ENCODE results near the gene VPS33A. TPM values are rescaled to one million over a fixed set of nuclear protein-coding genes. Genes with fewer than 3 reads are reported as not detected.

The VPS33A gene
- total RNA-seq, 2 experiments from 2014 or later: 21.1 to 29.0 TPM

DNA sequence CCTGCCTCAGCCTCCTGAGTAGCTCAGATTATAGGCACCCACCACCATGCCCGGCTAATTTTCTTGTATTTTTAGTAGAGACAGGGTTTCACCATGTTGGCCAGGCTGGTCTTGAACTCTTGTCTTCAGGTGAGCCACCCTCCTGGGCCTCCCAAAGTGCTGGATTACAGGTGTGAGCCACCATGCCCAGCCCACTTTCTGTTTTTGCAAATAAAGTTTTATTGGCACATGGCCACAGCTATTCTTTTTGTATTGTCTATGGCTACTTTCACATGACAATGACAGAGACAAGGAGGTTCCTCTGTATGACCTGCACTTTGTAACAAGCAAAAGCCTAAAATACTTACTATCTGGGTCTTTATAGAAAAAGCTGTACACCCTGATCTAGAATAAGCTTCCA, 20.7 kb downstream of the VPS33A start:
- Histone ChIP-seq H2AFZ (ENCODE audit: low read length) (no peak overlapping the region), H4K20me1 (ENCODE audit: insufficient read depth, low read length) (no peaks in the 10 kb centered on the region), H3K79me2 (ENCODE audit: insufficient read depth, low read depth, low read length) (no peaks in the 10 kb centered on the region), H3K36me3 (ENCODE audit: insufficient read depth, low read length) (peaks cover 32% of the 10 kb centered on the region; the same call in 1 of the 2 replicates), H3K4me1 (ENCODE audit: insufficient read depth, low read length, poor library complexity, severe bottlenecking) (no peaks in the 10 kb centered on the region), H3K27ac (ENCODE audit: low read depth, low read length, poor library complexity, severe bottlenecking) (no peak overlapping the region), H3K9me2 (ENCODE audit: insufficient read depth, low read length) (no peaks in the 10 kb centered on the region), H3K4me2 (ENCODE audit: low read length) (no peak overlapping the region), H3K4me3 (ENCODE audit: low read depth, low read length, poor library complexity, severe bottlenecking) (no peak overlapping the region), H3K9me3 (ENCODE audit: low read length) (no peaks in the 10 kb centered on the region)
- DNase-seq (ENCODE audit: low spot score): no peak
- ChIA-PET CTCF (ENCODE audit: unreplicated experiment) (no interaction called here), POLR2A (interaction anchor here (0.6 kb wide), 1 partner anchor 193 kb away, joined by 5 read pairs; no protein-coding TSS in a partner anchor)
- TF ChIP-seq, protein P1, sequence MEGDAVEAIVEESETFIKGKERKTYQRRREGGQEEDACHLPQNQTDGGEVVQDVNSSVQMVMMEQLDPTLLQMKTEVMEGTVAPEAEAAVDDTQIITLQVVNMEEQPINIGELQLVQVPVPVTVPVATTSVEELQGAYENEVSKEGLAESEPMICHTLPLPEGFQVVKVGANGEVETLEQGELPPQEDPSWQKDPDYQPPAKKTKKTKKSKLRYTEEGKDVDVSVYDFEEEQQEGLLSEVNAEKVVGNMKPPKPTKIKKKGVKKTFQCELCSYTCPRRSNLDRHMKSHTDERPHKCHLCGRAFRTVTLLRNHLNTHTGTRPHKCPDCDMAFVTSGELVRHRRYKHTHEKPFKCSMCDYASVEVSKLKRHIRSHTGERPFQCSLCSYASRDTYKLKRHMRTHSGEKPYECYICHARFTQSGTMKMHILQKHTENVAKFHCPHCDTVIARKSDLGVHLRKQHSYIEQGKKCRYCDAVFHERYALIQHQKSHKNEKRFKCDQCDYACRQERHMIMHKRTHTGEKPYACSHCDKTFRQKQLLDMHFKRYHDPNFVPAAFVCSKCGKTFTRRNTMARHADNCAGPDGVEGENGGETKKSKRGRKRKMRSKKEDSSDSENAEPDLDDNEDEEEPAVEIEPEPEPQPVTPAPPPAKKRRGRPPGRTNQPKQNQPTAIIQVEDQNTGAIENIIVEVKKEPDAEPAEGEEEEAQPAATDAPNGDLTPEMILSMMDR (conservative IDR thresholded peaks at IDR 0.05; ENCODE audit: low read length): no peak
- no TSS peak for BruUV-seq (replicated peaks)
- intact Hi-C loops (cut with micrococcal nuclease; ENCODE audit: unreplicated experiment): no loop called here

DNA sequence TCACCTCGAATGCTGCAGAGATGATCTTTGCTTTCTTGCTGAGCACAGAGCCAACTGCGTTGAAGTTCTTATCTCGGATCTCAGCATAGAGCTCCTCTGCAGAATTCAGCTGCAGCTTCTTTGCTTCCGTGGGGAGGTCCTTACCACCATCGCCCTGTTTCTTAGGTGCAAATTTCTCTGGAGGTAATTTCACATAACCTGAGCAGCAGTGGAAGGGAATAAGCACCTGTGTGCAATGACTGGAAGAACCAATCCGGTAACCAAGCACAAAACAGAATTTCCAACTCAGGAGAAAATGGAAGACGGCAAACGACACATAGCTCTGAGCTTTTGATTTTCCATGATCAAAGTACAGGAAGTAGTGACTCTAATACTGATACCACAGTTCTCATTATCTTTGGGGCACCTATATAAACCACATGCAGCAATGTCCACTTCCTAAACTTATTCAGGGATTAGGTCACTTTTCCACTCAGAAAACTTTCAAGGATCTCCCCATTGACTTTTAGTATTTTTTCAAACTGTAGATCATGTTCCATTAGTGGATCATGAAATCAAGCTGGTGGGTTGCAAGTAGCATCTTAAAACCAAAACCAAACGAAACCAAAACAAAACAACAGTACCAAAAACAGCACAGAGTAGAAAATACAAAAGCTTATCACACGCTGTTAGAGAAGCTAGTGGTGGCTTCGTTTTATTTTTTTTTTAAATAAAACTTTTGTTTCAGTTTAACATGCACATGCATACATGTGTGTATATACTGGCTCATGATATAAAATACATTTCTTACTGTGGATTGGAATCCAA, 21.5 kb downstream of the VPS33A start:
- Histone ChIP-seq H3K27ac (ENCODE audit: low read depth, low read length, poor library complexity, severe bottlenecking) (no peak overlapping the region), H3K4me3 (ENCODE audit: low read depth, low read length, poor library complexity, severe bottlenecking) (no peak overlapping the region), H3K9me2 (ENCODE audit: insufficient read depth, low read length) (no peaks in the 10 kb centered on the region), H3K9me3 (ENCODE audit: low read length) (no peaks in the 10 kb centered on the region), H3K4me1 (ENCODE audit: insufficient read depth, low read length, poor library complexity, severe bottlenecking) (no peaks in the 10 kb centered on the region), H2AFZ (ENCODE audit: low read length) (no peak overlapping the region), H3K36me3 (ENCODE audit: insufficient read depth, low read length) (peaks cover 29% of the 10 kb centered on the region), H3K79me2 (ENCODE audit: insufficient read depth, low read depth, low read length) (no peaks in the 10 kb centered on the region), H3K4me2 (ENCODE audit: low read length) (no peak overlapping the region), H4K20me1 (ENCODE audit: insufficient read depth, low read length) (no peaks in the 10 kb centered on the region)
- no TSS peak for BruUV-seq (replicated peaks)
- ChIA-PET CTCF (ENCODE audit: unreplicated experiment) (no interaction called here), POLR2A (interaction anchor here (0.6 kb wide), 1 partner anchor 194 kb away, joined by 5 read pairs; no protein-coding TSS in a partner anchor)
- TF ChIP-seq EZH2phosphoT487 (IDR thresholded peaks at IDR 0.05; ENCODE audit: borderline replicate concordance, low read depth, low read length): no peak
- TF ChIP-seq, protein P1 (conservative IDR thresholded peaks at IDR 0.05; ENCODE audit: low read length): no peak
- intact Hi-C loops (cut with micrococcal nuclease; ENCODE audit: unreplicated experiment): no loop called here
- no peak for DNase-seq (ENCODE audit: low spot score)

DNA sequence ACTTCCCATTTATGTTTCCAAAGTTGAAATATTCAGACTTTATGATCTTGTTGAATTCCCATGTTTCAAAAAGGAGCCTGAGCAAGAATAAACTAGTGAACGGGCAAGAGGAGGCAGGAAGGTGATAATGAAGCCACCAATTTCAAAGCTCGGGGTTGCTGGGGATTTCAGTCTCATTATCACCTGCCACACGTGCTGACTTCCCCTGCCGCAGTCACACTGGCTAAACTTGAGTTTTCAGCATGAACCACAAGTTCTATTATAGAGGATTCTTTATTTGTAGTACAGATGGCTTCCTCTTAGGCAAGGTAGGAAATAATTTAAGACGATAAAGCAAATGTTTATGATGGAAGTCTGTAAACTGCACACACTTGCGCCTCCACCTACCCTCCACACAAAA, 22.3 kb downstream of the VPS33A start:
- Histone ChIP-seq H3K27ac (ENCODE audit: low read depth, low read length, poor library complexity, severe bottlenecking) (no peak overlapping the region), H3K9me2 (ENCODE audit: insufficient read depth, low read length) (no peaks in the 10 kb centered on the region), H4K20me1 (ENCODE audit: insufficient read depth, low read length) (no peaks in the 10 kb centered on the region), H3K9me3 (ENCODE audit: low read length) (no peaks in the 10 kb centered on the region), H3K36me3 (ENCODE audit: insufficient read depth, low read length) (peaks cover 31% of the 10 kb centered on the region), H3K4me3 (ENCODE audit: low read depth, low read length, poor library complexity, severe bottlenecking) (no peak overlapping the region), H3K79me2 (ENCODE audit: insufficient read depth, low read depth, low read length) (no peaks in the 10 kb centered on the region), H3K4me2 (ENCODE audit: low read length) (no peak overlapping the region), H3K4me1 (ENCODE audit: insufficient read depth, low read length, poor library complexity, severe bottlenecking) (no peaks in the 10 kb centered on the region), H2AFZ (ENCODE audit: low read length) (no peak overlapping the region)
- ChIA-PET POLR2A (no interaction called here), CTCF (ENCODE audit: unreplicated experiment) (no interaction called here)
- no peak for TF ChIP-seq EZH2phosphoT487 (IDR thresholded peaks at IDR 0.05; ENCODE audit: borderline replicate concordance, low read depth, low read length)
- TF ChIP-seq, protein P1 (conservative IDR thresholded peaks at IDR 0.05; ENCODE audit: low read length): no peak
- no peak for DNase-seq (ENCODE audit: low spot score)
- BruUV-seq (replicated peaks): no TSS peak
- intact Hi-C loops (cut with micrococcal nuclease; ENCODE audit: unreplicated experiment): no loop called here
